Measurements from ENCODE around the gene CTNNAL1. TPM values are rescaled to one million over a fixed set of nuclear protein-coding genes. Genes with fewer than 3 reads are reported as not detected.
"Not testable (repeated sequence)": the region's sequence is repeated elsewhere in the genome, so short reads cannot be mapped to it uniquely, and the experiment has no call there.

Gene CTNNAL1
- total RNA-seq, 1 donor from 2014 or later: 25.9 TPM

DNA sequence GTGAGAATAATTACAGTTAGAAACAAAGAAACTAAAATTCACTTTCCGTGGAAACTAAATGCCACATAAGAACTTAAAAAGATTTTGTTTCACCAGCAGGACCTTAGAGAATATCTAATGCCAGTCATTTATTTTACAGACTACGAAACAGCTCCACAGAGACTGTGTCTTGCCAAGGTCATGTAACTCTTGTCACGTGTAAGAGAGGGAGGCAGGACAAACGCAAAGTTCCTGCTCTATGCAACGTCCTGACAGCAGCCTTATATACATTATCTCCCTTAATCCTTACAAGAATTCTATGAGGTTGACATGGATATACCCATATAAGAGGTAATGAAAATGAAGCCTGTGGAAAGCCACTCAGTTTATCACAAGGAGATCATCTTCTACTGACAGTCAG, 39.4 kb downstream of the CTNNAL1 start:
- Mint-ChIP-seq H3K9me3 (ENCODE audit: low read depth) (peaks cover 5% of the 10 kb centered on the region), H3K4me3 (ENCODE audit: unreplicated experiment) (no peak overlapping the region), H3K27me3 (ENCODE audit: low read depth) (no peaks in the 10 kb centered on the region), H3K4me1 (ENCODE audit: low read depth) (peaks cover 10% of the 10 kb centered on the region), H3K36me3 (ENCODE audit: low read depth) (peaks cover 14% of the 10 kb centered on the region), H3K27ac (ENCODE audit: unreplicated experiment) (no peak overlapping the region)
- no peak for DNase-seq (ENCODE audit: low spot score)
- TF ChIP-seq, protein P1, sequence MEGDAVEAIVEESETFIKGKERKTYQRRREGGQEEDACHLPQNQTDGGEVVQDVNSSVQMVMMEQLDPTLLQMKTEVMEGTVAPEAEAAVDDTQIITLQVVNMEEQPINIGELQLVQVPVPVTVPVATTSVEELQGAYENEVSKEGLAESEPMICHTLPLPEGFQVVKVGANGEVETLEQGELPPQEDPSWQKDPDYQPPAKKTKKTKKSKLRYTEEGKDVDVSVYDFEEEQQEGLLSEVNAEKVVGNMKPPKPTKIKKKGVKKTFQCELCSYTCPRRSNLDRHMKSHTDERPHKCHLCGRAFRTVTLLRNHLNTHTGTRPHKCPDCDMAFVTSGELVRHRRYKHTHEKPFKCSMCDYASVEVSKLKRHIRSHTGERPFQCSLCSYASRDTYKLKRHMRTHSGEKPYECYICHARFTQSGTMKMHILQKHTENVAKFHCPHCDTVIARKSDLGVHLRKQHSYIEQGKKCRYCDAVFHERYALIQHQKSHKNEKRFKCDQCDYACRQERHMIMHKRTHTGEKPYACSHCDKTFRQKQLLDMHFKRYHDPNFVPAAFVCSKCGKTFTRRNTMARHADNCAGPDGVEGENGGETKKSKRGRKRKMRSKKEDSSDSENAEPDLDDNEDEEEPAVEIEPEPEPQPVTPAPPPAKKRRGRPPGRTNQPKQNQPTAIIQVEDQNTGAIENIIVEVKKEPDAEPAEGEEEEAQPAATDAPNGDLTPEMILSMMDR (IDR thresholded peaks at IDR 0.05): no peak

DNA sequence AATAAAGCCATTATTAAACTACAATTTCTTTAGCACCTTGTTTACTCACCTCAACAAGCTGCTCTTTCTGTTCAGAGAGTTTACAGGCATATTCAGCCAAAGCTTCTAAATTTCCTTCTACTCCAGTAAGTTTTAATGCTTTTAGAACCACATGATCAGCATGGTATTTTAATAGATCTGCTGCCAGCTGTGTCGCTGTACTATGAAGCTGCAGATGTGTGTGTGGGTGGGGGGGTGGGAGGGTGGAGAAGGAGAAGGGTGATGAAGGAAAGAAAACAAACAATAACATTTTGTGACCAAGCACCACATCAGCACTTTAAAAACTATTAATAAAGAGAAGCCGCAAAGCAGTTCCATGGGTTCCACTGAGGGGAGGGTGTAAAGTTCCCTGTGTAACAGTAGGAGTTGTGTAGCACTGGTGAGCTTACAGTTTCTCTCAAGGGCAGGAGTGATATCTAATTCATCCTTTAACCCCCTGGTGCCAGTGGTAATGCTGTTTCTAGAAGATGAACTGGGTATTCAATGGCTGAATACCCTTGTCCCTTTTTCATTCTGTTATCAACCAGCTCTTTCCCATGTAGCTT, 40.6 kb downstream of the CTNNAL1 start:
- Mint-ChIP-seq H3K36me3 (ENCODE audit: low read depth) (peaks cover 11% of the 10 kb centered on the region), H3K9me3 (ENCODE audit: low read depth) (peaks cover 5% of the 10 kb centered on the region), H3K27me3 (ENCODE audit: low read depth) (no peaks in the 10 kb centered on the region), H3K4me1 (ENCODE audit: low read depth) (peaks cover 17% of the 10 kb centered on the region), H3K4me3 (ENCODE audit: unreplicated experiment) (no peak overlapping the region), H3K27ac (ENCODE audit: unreplicated experiment) (no peak overlapping the region)
- DNase-seq (ENCODE audit: low spot score): no peak
- TF ChIP-seq, protein P1 (IDR thresholded peaks at IDR 0.05): no peak

DNA sequence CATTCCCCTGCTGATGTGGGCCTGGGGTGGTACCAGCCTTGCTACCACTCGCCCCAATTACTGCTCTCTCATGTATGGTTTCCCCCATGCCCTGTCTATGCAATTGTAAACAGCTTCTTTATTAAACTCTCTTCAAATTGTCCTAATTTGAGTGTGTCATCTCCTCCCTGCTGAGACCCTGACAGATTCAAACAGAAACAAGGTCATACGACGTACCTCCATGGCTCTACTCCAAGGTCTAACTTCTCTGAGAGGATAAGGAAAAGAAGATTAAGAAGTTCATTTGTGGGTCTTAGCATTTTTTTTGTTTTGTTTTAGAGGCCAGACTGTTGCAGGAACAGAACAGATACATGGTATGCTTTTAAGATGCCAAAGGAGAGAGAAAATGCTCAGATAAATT, 41.1 kb downstream of the CTNNAL1 start:
- DNase-seq (ENCODE audit: low spot score): no peak
- H3K9me3 Mint-ChIP-seq (ENCODE audit: low read depth): peaks cover 5% of the 10 kb centered on the region
- H3K36me3 Mint-ChIP-seq (ENCODE audit: low read depth): peaks cover 11% of the 10 kb centered on the region
- no peak overlapping the region for H3K4me3 Mint-ChIP-seq (ENCODE audit: unreplicated experiment)
- TF ChIP-seq, protein P1 (IDR thresholded peaks at IDR 0.05): no peak
- H3K4me1 Mint-ChIP-seq (ENCODE audit: low read depth): peaks cover 17% of the 10 kb centered on the region
- no peak overlapping the region for H3K27ac Mint-ChIP-seq (ENCODE audit: unreplicated experiment)
- no peaks in the 10 kb centered on the region for H3K27me3 Mint-ChIP-seq (ENCODE audit: low read depth)

DNA sequence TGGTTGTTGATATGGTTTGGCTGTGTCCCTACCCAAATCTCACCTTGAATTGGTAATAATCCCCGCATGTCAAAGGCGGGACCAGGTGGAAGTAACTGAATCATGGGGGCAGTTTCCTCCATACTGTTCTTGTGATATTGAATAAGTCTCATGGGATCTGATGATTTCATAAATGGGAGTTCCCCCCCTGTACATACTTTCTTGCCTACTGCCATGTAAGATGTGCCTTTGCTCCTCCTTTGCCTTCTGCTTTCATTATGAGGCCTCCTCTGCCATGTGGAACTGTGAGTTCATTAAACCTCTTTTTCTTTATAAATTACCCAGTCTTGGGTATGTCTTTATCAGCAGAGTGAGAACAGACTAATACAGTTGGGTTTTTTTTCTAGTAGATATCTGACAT, 41.9 kb downstream of the CTNNAL1 start:
- DNase-seq (ENCODE audit: low spot score); H3K4me3 Mint-ChIP-seq (ENCODE audit: unreplicated experiment); H3K27ac Mint-ChIP-seq (ENCODE audit: unreplicated experiment); H3K36me3 Mint-ChIP-seq (ENCODE audit: low read depth); H3K27me3 Mint-ChIP-seq (ENCODE audit: low read depth); H3K9me3 Mint-ChIP-seq (ENCODE audit: low read depth): not testable (repeated sequence)
- H3K4me1 Mint-ChIP-seq (ENCODE audit: low read depth): peaks cover 17% of the 10 kb centered on the region

DNA sequence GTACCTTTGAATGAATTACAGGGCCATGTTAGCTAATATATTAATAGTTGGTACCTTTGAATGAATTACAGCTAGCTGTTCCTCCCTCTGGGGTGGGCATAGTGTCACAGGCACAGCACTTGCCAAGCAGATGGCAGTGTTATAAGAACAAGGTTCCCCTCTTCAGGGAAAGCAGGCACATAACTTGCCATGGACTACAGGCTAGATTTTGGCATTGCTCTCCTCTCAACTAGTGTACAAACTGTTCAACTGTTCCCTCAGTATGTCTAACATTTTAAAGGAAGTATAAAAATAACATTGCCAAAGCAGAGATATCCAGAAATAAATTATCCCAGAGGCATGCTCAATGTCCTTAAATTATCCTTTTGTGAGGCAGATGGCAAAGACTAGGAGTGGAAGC, 45.4 kb downstream of the CTNNAL1 start:
- H3K27ac Mint-ChIP-seq (ENCODE audit: unreplicated experiment): peak overlapping the region; percentile 25
- no peak for DNase-seq (ENCODE audit: low spot score)
- no peak overlapping the region for H3K4me3 Mint-ChIP-seq (ENCODE audit: unreplicated experiment)
- H3K27me3 Mint-ChIP-seq (ENCODE audit: low read depth): no peaks in the 10 kb centered on the region
- H3K9me3 Mint-ChIP-seq (ENCODE audit: low read depth): peaks cover 5% of the 10 kb centered on the region
- H3K36me3 Mint-ChIP-seq (ENCODE audit: low read depth): peaks cover 11% of the 10 kb centered on the region
- H3K4me1 Mint-ChIP-seq (ENCODE audit: low read depth): peaks cover 12% of the 10 kb centered on the region
- TF ChIP-seq, protein P1 (IDR thresholded peaks at IDR 0.05): no peak

DNA sequence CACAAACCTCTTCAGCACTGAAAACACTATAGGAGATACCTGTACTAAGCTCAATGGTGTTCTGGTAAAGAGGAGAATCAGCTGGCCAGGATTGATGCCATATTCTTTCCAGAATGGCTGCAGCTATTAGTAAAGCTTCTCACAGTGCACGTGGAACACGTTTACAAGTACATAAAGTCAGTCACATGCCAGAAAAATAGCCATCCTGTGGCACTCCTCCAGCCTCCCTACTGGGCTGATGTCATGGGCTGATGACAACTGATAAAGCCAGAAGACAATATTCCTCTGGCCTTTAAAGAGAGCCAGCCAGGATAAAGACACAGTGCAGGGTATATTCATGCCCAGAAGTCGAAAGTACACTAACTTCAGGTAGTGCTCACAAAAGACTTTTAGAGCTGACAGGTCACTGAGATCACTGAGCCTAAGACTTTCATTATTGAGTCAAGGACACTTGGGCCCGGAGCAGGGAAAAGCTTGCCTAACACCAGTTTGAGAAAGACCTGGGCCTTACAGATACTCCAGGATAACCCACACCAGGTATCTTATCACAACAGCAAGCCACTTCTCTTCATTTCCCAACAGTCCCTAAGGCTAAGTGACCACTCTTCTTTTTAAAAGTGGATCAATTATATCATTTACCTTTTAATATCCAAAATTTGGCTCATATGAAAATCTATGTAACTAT, 49.7 kb downstream of the CTNNAL1 start:
- H3K36me3 Mint-ChIP-seq (ENCODE audit: low read depth): peaks cover 3% of the 10 kb centered on the region
- H3K4me1 Mint-ChIP-seq (ENCODE audit: low read depth): peaks cover 7% of the 10 kb centered on the region
- no peak overlapping the region for H3K27ac Mint-ChIP-seq (ENCODE audit: unreplicated experiment)
- H3K4me3 Mint-ChIP-seq (ENCODE audit: unreplicated experiment): no peak overlapping the region
- no peaks in the 10 kb centered on the region for H3K9me3 Mint-ChIP-seq (ENCODE audit: low read depth)
- no peak for DNase-seq (ENCODE audit: low spot score)
- TF ChIP-seq, protein P1 (IDR thresholded peaks at IDR 0.05): no peak
- H3K27me3 Mint-ChIP-seq (ENCODE audit: low read depth): no peaks in the 10 kb centered on the region

All from chondrocyte (in vitro differentiated cells).